Measurements from ENCODE around the gene PIK3CG. TPM values are rescaled to one million over a fixed set of nuclear protein-coding genes. Genes with fewer than 3 reads are reported as not detected.
A peak's percentile ranks its signal among the peaks of the same experiment; 100 is the strongest.

Gene PIK3CG
- total and polyA plus RNA-seq, 10 of the 15 experiments (the other 5 are each of a cell fraction or from before 2014, with no cell fraction given) = 0.79 to 7.6 (median 5.2) TPM

DNA sequence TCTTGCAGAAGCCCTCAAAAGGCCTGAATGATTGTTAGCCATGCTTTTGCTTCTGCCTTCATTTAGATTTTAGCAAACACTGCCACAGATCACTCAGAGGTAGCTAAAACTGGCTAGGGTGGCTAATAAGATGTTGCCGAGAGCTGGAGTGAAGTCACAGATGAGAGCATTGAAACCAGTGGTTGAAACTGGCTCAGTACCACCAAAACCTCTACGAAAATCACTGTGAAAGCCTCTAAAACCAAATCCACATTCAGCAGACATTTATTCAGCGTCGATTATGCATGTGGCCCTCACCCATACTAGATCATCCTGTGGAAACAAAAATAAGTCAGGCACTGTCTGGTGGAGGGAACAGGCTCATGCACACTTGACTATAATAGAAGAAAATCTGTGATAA lies 50.8 kb downstream of the PIK3CG start (continued):
- TF ChIP-seq EGR1 (IDR thresholded peaks at IDR 0.05; ENCODE audit: borderline replicate concordance in 1 of 2, low read depth in 2 of 2, low read length in 2 of 2) = no peak
- TF ChIP-seq SP1 (IDR thresholded peaks at IDR 0.05; ENCODE audit: low read depth, low read length) = no peak
- peak; percentile 46; the same call in 1 of the 2 replicates for TF ChIP-seq MTA2 (IDR thresholded peaks at IDR 0.05; ENCODE audit: low read depth)
- TF ChIP-seq ATF3 (IDR thresholded peaks at IDR 0.05; ENCODE audit: borderline replicate concordance, extremely low read depth, low read depth, low read length) = no peak
- no peak for TF ChIP-seq DPF2 (IDR thresholded peaks at IDR 0.05)
- peak in 1 of 2 experiments; percentile 46; a peak in 1 of 4 replicates for TF ChIP-seq ETV6 (conservative IDR thresholded peaks at IDR 0.05 in 1 of 2, IDR thresholded peaks at IDR 0.05 in 1 of 2; ENCODE audit: borderline replicate concordance in 1 of 2, low read depth in 1 of 2)
- TF ChIP-seq, protein P1, sequence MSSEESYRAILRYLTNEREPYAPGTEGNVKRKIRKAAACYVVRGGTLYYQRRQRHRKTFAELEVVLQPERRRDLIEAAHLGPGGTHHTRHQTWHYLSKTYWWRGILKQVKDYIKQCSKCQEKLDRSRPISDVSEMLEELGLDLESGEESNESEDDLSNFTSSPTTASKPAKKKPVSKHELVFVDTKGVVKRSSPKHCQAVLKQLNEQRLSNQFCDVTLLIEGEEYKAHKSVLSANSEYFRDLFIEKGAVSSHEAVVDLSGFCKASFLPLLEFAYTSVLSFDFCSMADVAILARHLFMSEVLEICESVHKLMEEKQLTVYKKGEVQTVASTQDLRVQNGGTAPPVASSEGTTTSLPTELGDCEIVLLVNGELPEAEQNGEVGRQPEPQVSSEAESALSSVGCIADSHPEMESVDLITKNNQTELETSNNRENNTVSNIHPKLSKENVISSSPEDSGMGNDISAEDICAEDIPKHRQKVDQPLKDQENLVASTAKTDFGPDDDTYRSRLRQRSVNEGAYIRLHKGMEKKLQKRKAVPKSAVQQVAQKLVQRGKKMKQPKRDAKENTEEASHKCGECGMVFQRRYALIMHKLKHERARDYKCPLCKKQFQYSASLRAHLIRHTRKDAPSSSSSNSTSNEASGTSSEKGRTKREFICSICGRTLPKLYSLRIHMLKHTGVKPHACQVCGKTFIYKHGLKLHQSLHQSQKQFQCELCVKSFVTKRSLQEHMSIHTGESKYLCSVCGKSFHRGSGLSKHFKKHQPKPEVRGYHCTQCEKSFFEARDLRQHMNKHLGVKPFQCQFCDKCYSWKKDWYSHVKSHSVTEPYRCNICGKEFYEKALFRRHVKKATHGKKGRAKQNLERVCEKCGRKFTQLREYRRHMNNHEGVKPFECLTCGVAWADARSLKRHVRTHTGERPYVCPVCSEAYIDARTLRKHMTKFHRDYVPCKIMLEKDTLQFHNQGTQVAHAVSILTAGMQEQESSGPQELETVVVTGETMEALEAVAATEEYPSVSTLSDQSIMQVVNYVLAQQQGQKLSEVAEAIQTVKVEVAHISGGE (CRISPR knock-in tag; IDR thresholded peaks at IDR 0.05) = no peak
- no peak for TF ChIP-seq BRCA1 (IDR thresholded peaks at IDR 0.05; ENCODE audit: low read depth, low read length)
- 0 out of 2 replicates have a peak, but pooled peaks have one; percentile 19 for TF ChIP-seq GABPA (IDR thresholded peaks at IDR 0.05; ENCODE audit: low read depth)
- peak; percentile 79; the same call in 1 of the 3 replicates for TF ChIP-seq POU2F2 (IDR thresholded peaks at IDR 0.05; ENCODE audit: borderline replicate concordance, low read depth, low read length)
- no peak for TF ChIP-seq ZNF622 (IDR thresholded peaks at IDR 0.05)
- TF ChIP-seq RUNX3 (IDR thresholded peaks at IDR 0.05; ENCODE audit: low read length) = peak; percentile 96
- TF ChIP-seq BMI1 (IDR thresholded peaks at IDR 0.05; ENCODE audit: borderline replicate concordance) = no peak
- no peak for TF ChIP-seq NKRF (conservative IDR thresholded peaks at IDR 0.05)
- TF ChIP-seq KDM1A (IDR thresholded peaks at IDR 0.05; ENCODE audit: borderline replicate concordance) = no peak
- TF ChIP-seq GATAD2B (conservative IDR thresholded peaks at IDR 0.05; ENCODE audit: low read depth) = no peak
- TF ChIP-seq, protein P2, sequence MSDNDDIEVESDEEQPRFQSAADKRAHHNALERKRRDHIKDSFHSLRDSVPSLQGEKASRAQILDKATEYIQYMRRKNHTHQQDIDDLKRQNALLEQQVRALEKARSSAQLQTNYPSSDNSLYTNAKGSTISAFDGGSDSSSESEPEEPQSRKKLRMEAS (IDR thresholded peaks at IDR 0.05; ENCODE audit: low read depth, low read length) = no peak
- no peak for TF ChIP-seq YBX1 (IDR thresholded peaks at IDR 0.05)
- TF ChIP-seq RFX5 (IDR thresholded peaks at IDR 0.05; ENCODE audit: low read depth, low read length) = no peak
- no peak for TF ChIP-seq FOXK2 (IDR thresholded peaks at IDR 0.05)
- no peak for TF ChIP-seq MXI1 (IDR thresholded peaks at IDR 0.05; ENCODE audit: low read depth, low read length)
- no peak for TF ChIP-seq TCF12 (IDR thresholded peaks at IDR 0.05; ENCODE audit: low read depth, low read length)
- no peak for TF ChIP-seq HSF1 (IDR thresholded peaks at IDR 0.05; ENCODE audit: low read depth, low read length)
- TF ChIP-seq USF2 (IDR thresholded peaks at IDR 0.05; ENCODE audit: borderline replicate concordance, low read depth, low read length) = no peak
